Right atrium auricular region (tissue), 2 donors: ENCODE data around the gene ACVRL1. TPM values are rescaled to one million over a fixed set of nuclear protein-coding genes. Genes with fewer than 3 reads are reported as not detected.

Source experiments
- DNase-seq: peaks from one replicate; pipeline ENCODE4 v3.0.0-alpha.2; 2019; ENCODE audit warnings: low spot score
- H3K27ac ChIP-seq, 2 donors: fragments of 200-600 bp; sonication (generic); 1 replicate in 1 of 2; 2 replicates in 1 of 2; pipeline ENCODE4 v1.5.1; 2016 to 2019
- H3K27me3 ChIP-seq, 2 donors: fragments of 200-600 bp; sonication (generic); one replicate each; pipeline versions ENCODE4 v1.5.1 to v1.6.0; 2017 to 2019
- H3K36me3 ChIP-seq: fragments of 200-600 bp; sonication (generic); one replicate; pipeline ENCODE4 v1.5.1; 2016
- H3K4me1 ChIP-seq, 2 donors: fragments of 200-600 bp; sonication (generic); one replicate each; pipeline versions ENCODE4 v1.5.1 to v1.6.0; 2017 to 2019
- H3K4me3 ChIP-seq, 2 donors: fragments of 200-600 bp; sonication (generic); 1 replicate in 1 of 2; 2 replicates in 1 of 2; pipeline ENCODE4 v1.5.1; 2017 to 2019; ENCODE audit warnings: mild to moderate bottlenecking in 1 of 2, moderate library complexity in 1 of 2
- H3K9me3 ChIP-seq, 2 donors: fragments of 200-600 bp; sonication (generic); one replicate each; pipeline ENCODE4 v1.5.1; 2019
- CTCF ChIP-seq, 2 donors: fragments of 200-600 bp; sonication (generic); IDR thresholded peaks; one replicate each; pipeline ENCODE4 v1.5.1; 2019; ENCODE audit warnings: antibody characterized with exemption in 2 of 2
- total RNA-seq, 2 donors: library from RNA; depleted of rRNA; stranded (reverse); fragments of >200 nt; gene quantifications; one replicate each; pipeline ENCODE4 v1.1.0, GENCODE V29; 2016

ACVRL1 gene
- total RNA-seq, 2 donors from 2014 or later, result 48.1 to 57.5 TPM

GRCh38 chr12:51962737-51963136 lies 55.4 kb downstream of the ACVRL1 start:
- DNase-seq, result no peak
- Histone ChIP-seq H3K27ac (no peak overlapping the region), H3K4me1 (peaks cover 0 to 14% of the 10 kb centered on the region in 2 donors), H3K9me3 (no peaks in the 10 kb centered on the region), H3K27me3 (no peaks in the 10 kb centered on the region), H3K36me3 (peaks cover 5% of the 10 kb centered on the region), H3K4me3 (no peak overlapping the region)
- TF ChIP-seq CTCF (IDR thresholded peaks at IDR 0.05), result no peak

- no peak for DNase-seq
- no peak for TF ChIP-seq CTCF (IDR thresholded peaks at IDR 0.05)
- no peak overlapping the region for H3K27ac ChIP-seq
- no peaks in the 10 kb centered on the region for H3K9me3 ChIP-seq
- no peaks in the 10 kb centered on the region for H3K27me3 ChIP-seq
- no peak overlapping the region for H3K4me3 ChIP-seq
- H3K4me1 ChIP-seq, result peaks cover 0 to 14% of the 10 kb centered on the region in 2 donors
- H3K36me3 ChIP-seq, result peaks cover 5% of the 10 kb centered on the region
These were observed 56.2 kb downstream of the ACVRL1 start for GRCh38 chr12:51963477-51963876.

GRCh38 chr12:51969643-51970042 lies 62.3 kb downstream of the ACVRL1 start:
- TF ChIP-seq CTCF (IDR thresholded peaks at IDR 0.05), result no peak
- no peaks in the 10 kb centered on the region for H3K9me3 ChIP-seq
- H3K36me3 ChIP-seq, result no peaks in the 10 kb centered on the region
- no peak overlapping the region for H3K27ac ChIP-seq
- H3K27me3 ChIP-seq, result no peaks in the 10 kb centered on the region
- no peak overlapping the region for H3K4me3 ChIP-seq
- no peak for DNase-seq
- H3K4me1 ChIP-seq, result peaks cover 6 to 27% of the 10 kb centered on the region in 2 donors

GRCh38 chr12:51970904-51971646 lies 63.8 kb downstream of the ACVRL1 start:
- peak in 1 of 2 donors; percentile 40 for TF ChIP-seq CTCF (IDR thresholded peaks at IDR 0.05)
- Histone ChIP-seq H3K9me3 (no peaks in the 10 kb centered on the region), H3K36me3 (peaks cover 10% of the 10 kb centered on the region), H3K4me3 (no peak overlapping the region), H3K4me1 (peaks cover 6 to 29% of the 10 kb centered on the region in 2 donors), H3K27ac (no peak overlapping the region), H3K27me3 (no peaks in the 10 kb centered on the region)
- no peak for DNase-seq

- Histone ChIP-seq H3K36me3 (peaks cover 18% of the 10 kb centered on the region), H3K4me1 (peaks cover 6 to 29% of the 10 kb centered on the region in 2 donors), H3K27ac (peak overlapping the region in 1 of 2 donors; percentile 17), H3K27me3 (no peaks in the 10 kb centered on the region), H3K9me3 (no peaks in the 10 kb centered on the region), H3K4me3 (no peak overlapping the region)
- no peak for TF ChIP-seq CTCF (IDR thresholded peaks at IDR 0.05)
- no peak for DNase-seq
These were observed 64.5 kb downstream of the ACVRL1 start for GRCh38 chr12:51971679-51972421.
